Ishikawa (cell line): ENCODE measurements around the gene TMEM247.
A peak's percentile ranks its signal among the peaks of the same experiment; 100 is the strongest.

ENCODE experiments used
- CEBPB ChIP-seq: IDR thresholded peaks from 2 replicates; pipeline ENCODE4 v1.6.1; 2012
- CREB1 ChIP-seq: IDR thresholded peaks from 2 replicates; pipeline ENCODE4 v1.6.1; 2012; ENCODE audit warnings: low read depth
- EGR1 ChIP-seq: IDR thresholded peaks from 2 replicates; pipeline ENCODE4 v1.6.1; 2012
- EP300 ChIP-seq: IDR thresholded peaks from 2 replicates; pipeline ENCODE4 v1.6.1; 2012; ENCODE audit warnings: borderline replicate concordance
- FOXM1 ChIP-seq: IDR thresholded peaks from 2 replicates; pipeline ENCODE4 v1.6.1; 2012; ENCODE audit warnings: low read depth, borderline replicate concordance
- MAX ChIP-seq: IDR thresholded peaks from 2 replicates; pipeline ENCODE4 v1.6.1; 2012
- NFIC ChIP-seq: IDR thresholded peaks from 2 replicates; pipeline ENCODE4 v1.6.1; 2012
- RAD21 ChIP-seq: IDR thresholded peaks from 2 replicates; pipeline ENCODE4 v1.6.1; 2012; ENCODE audit warnings: low read depth
- TAF1 ChIP-seq: IDR thresholded peaks from 2 replicates; pipeline ENCODE4 v1.6.1; 2012; ENCODE audit warnings: low read depth, mild to moderate bottlenecking
- TCF12 ChIP-seq: IDR thresholded peaks from 2 replicates; pipeline ENCODE4 v1.6.1; 2012; ENCODE audit warnings: low read depth
- TEAD4 ChIP-seq: IDR thresholded peaks from 2 replicates; pipeline ENCODE4 v1.6.1; 2012
- YY1 ChIP-seq: IDR thresholded peaks from 2 replicates; pipeline ENCODE4 v1.6.1; 2012; ENCODE audit warnings: low read depth
- ZBTB7A ChIP-seq: IDR thresholded peaks from 2 replicates; pipeline ENCODE4 v1.6.1; 2012; ENCODE audit warnings: low read depth
- TF ChIP-seq, protein P1 (sequence below): IDR thresholded peaks from 2 replicates; pipeline ENCODE4 v1.6.1; 2012
- TF ChIP-seq, protein P2 (sequence below): IDR thresholded peaks from 2 replicates; pipeline ENCODE4 v1.6.1; 2012; ENCODE audit warnings: low read depth, mild to moderate bottlenecking

TMEM247 gene

GRCh38 chr2:46482490-46482889 lies 3.1 kb downstream of the TMEM247 start:
- TF ChIP-seq EGR1 (no peak), NFIC (no peak), EP300 (no peak), FOXM1 (no peak), RAD21 (no peak), TEAD4 (no peak), CREB1 (no peak), TCF12 (no peak), TAF1 (no peak), ZBTB7A (no peak), CEBPB (no peak), MAX (no peak)
- TF ChIP-seq, protein P1, sequence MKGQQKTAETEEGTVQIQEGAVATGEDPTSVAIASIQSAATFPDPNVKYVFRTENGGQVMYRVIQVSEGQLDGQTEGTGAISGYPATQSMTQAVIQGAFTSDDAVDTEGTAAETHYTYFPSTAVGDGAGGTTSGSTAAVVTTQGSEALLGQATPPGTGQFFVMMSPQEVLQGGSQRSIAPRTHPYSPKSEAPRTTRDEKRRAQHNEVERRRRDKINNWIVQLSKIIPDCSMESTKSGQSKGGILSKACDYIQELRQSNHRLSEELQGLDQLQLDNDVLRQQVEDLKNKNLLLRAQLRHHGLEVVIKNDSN, result no peak
- TF ChIP-seq, protein P2, sequence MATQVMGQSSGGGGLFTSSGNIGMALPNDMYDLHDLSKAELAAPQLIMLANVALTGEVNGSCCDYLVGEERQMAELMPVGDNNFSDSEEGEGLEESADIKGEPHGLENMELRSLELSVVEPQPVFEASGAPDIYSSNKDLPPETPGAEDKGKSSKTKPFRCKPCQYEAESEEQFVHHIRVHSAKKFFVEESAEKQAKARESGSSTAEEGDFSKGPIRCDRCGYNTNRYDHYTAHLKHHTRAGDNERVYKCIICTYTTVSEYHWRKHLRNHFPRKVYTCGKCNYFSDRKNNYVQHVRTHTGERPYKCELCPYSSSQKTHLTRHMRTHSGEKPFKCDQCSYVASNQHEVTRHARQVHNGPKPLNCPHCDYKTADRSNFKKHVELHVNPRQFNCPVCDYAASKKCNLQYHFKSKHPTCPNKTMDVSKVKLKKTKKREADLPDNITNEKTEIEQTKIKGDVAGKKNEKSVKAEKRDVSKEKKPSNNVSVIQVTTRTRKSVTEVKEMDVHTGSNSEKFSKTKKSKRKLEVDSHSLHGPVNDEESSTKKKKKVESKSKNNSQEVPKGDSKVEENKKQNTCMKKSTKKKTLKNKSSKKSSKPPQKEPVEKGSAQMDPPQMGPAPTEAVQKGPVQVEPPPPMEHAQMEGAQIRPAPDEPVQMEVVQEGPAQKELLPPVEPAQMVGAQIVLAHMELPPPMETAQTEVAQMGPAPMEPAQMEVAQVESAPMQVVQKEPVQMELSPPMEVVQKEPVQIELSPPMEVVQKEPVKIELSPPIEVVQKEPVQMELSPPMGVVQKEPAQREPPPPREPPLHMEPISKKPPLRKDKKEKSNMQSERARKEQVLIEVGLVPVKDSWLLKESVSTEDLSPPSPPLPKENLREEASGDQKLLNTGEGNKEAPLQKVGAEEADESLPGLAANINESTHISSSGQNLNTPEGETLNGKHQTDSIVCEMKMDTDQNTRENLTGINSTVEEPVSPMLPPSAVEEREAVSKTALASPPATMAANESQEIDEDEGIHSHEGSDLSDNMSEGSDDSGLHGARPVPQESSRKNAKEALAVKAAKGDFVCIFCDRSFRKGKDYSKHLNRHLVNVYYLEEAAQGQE, result no peak

DNA sequence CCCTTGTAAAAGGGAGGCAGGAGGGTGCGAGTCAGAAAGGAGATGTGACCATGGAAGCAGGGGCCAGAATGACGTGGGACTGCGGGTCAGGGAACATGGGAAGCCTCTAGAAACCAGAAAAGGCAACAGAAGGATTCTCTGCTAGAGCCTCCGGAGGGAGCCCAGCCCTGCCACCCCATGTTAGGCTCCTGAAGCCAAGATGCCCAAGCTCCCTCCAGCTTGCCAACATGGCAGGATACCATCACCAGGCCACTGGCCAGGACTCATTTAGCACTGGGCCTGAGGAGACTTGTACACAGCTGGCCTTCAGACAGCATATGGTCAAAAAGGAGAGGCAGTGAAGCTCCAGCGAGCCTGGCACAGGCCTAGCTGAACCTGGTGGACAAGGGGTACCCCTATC lies 5.6 kb downstream of the TMEM247 start:
- TF ChIP-seq, protein P2, result no peak
- TF ChIP-seq CEBPB (no peak), NFIC (no peak), EGR1 (no peak), RAD21 (no peak), TCF12 (no peak), YY1 (no peak), TAF1 (no peak), MAX (no peak)
- TF ChIP-seq, protein P1, result no peak

DNA sequence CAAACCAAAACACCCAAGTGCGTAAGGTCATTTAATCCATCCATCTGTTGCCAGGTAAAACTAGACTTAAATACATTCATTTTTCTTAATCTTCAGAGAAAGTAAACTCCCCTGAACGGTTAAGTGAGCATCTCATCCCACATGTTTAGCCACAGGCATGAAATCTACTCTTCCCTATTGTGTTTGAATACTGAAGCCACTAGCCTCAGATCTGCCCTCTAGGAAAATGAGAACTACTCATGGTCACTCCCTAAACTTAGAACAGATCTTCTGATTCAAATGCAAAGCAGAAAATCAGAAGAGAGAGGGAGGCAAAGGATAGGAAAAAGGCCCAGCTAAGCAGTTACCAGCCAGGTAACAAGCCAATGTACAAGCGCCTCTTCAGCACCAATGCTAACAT lies 7.1 kb downstream of the TMEM247 start:
- TF ChIP-seq TCF12 (no peak), CEBPB (no peak), CREB1 (no peak), EP300 (no peak), FOXM1 (no peak), TAF1 (no peak), ZBTB7A (no peak), EGR1 (no peak), RAD21 (no peak), TEAD4 (no peak), MAX (no peak), NFIC (no peak)
- TF ChIP-seq, protein P2, result no peak
- TF ChIP-seq, protein P1, result no peak

- TF ChIP-seq TAF1 (no peak), TEAD4 (no peak)
- TF ChIP-seq, protein P1, result peak; percentile 54
These were observed 8.4 kb downstream of the TMEM247 start for GRCh38 chr2:46487667-46488335.
